Left ventricle myocardium inferior (tissue), 1 donor: Measurements from ENCODE around the gene SYT2. TPM values are rescaled to one million over a fixed set of nuclear protein-coding genes. Genes with fewer than 3 reads are reported as not detected.

Experiments used
- DNase-seq: peaks from one replicate; pipeline ENCODE4 v3.0.0-alpha.2; 2020
- H3K27ac ChIP-seq: fragments of 200-600 bp; replicated peaks from 2 replicates; pipeline ENCODE4 v1.8.0; 2021
- H3K27me3 ChIP-seq: fragments of 200-600 bp; 2 replicates; pipeline ENCODE4 v1.8.0; 2021; ENCODE audit warnings: low read depth
- H3K36me3 ChIP-seq: fragments of 200-600 bp; 2 replicates; pipeline ENCODE4 v1.8.0; 2021
- H3K4me1 ChIP-seq: fragments of 200-600 bp; 2 replicates; pipeline ENCODE4 v1.8.0; 2021
- H3K4me3 ChIP-seq: fragments of 200-600 bp; 2 replicates; pipeline ENCODE4 v1.8.0; 2021; ENCODE audit warnings: mild to moderate bottlenecking, moderate library complexity
- H3K9me3 ChIP-seq: fragments of 200-600 bp; replicated peaks from 2 replicates; pipeline ENCODE4 v1.8.0; 2021
- intact Hi-C: fragments of 100-400 bp; cut with micrococcal nuclease; formaldehyde crosslinking; loops from one replicate; pipeline ENCODE4 v1.11.0; 2022
- total RNA-seq: library from RNA; stranded (reverse); fragmentation: NEBNext Ultra II Directional; extraction: Animal tissue kit (Norgen Biotek cat#: 25700); gene quantifications from one replicate; pipeline ENCODE4 v1.2.1, GENCODE V29; 2021
- TF ChIP-seq, protein P1 (sequence below): fragments of 200-600 bp; IDR thresholded peaks from 2 replicates; pipeline ENCODE4 v1.8.0; 2021; ENCODE audit warnings: antibody characterized with exemption, mild to moderate bottlenecking, borderline replicate concordance
- donor health status: DM: no; HTN: yes; CAD: no; lungs with severe emphysema.

The SYT2 gene
- total RNA-seq, 1 donor from 2014 or later: not detected

DNA sequence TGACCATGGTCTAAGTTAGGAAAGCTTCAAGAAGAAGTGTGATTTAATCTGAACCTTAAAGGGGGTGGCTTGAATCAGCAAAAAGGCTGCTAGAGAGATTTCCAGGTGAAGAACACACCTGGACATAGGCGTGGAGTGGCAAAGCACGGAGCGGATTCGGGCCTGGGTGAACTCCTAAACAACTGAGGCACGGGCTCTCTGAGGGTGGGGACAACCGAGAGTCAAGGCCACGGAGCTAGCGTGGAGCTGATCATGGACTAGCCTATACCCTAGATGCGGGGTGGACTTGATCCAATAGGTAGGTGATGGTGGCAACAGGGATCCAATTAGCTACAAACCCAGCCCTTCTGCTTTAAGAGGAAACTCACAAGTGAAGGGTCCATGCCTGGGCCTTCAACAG, 27.8 kb downstream of the SYT2 start:
- TF ChIP-seq, protein P1, sequence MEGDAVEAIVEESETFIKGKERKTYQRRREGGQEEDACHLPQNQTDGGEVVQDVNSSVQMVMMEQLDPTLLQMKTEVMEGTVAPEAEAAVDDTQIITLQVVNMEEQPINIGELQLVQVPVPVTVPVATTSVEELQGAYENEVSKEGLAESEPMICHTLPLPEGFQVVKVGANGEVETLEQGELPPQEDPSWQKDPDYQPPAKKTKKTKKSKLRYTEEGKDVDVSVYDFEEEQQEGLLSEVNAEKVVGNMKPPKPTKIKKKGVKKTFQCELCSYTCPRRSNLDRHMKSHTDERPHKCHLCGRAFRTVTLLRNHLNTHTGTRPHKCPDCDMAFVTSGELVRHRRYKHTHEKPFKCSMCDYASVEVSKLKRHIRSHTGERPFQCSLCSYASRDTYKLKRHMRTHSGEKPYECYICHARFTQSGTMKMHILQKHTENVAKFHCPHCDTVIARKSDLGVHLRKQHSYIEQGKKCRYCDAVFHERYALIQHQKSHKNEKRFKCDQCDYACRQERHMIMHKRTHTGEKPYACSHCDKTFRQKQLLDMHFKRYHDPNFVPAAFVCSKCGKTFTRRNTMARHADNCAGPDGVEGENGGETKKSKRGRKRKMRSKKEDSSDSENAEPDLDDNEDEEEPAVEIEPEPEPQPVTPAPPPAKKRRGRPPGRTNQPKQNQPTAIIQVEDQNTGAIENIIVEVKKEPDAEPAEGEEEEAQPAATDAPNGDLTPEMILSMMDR: no peak
- H3K4me3 ChIP-seq: no peak overlapping the region
- no peak overlapping the region for H3K27ac ChIP-seq
- peaks cover 4% of the 10 kb centered on the region for H3K9me3 ChIP-seq
- no peaks in the 10 kb centered on the region for H3K36me3 ChIP-seq
- intact Hi-C loops: no loop called here
- H3K4me1 ChIP-seq: no peaks in the 10 kb centered on the region
- H3K27me3 ChIP-seq: peaks cover 93% of the 10 kb centered on the region
- no peak for DNase-seq

DNA sequence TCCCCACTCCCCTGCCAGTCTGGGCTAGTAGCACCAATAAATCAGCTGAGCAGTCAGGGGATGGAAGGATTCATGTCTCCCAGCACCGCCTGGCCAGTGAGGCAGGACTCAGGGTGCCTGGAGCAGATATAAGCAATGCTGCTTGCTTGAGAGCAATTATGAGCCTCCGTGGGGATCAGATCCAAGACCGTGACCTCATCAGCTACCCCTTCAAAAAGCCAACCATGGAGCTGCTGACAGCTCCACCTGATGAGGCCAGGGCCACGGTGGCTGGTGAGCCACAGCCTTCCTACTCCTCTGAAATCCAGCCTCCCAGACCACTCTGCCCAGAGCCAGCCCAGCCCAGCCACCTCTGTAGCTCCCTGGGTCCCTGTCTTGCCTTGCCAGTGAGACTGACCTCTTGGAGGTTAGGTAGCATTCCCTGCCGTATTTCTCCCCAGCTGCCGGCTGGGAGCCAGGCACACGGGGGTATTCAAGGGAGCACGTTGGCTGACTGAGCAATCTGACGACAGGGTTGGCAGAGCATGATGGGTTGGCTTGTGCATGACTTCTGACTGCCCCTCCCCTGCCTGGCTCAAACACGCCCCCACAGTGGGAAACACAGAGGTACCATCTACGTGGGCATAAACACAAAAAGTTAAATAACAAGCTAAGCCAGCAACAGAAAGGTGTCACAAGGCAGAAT, 28.4 kb downstream of the SYT2 start:
- TF ChIP-seq, protein P1: no peak
- H3K27me3 ChIP-seq: peaks cover 92% of the 10 kb centered on the region
- H3K36me3 ChIP-seq: no peaks in the 10 kb centered on the region
- intact Hi-C loops: no loop called here
- no peak overlapping the region for H3K4me3 ChIP-seq
- DNase-seq: no peak
- no peaks in the 10 kb centered on the region for H3K4me1 ChIP-seq
- H3K9me3 ChIP-seq: peaks cover 10% of the 10 kb centered on the region
- H3K27ac ChIP-seq: no peak overlapping the region

DNA sequence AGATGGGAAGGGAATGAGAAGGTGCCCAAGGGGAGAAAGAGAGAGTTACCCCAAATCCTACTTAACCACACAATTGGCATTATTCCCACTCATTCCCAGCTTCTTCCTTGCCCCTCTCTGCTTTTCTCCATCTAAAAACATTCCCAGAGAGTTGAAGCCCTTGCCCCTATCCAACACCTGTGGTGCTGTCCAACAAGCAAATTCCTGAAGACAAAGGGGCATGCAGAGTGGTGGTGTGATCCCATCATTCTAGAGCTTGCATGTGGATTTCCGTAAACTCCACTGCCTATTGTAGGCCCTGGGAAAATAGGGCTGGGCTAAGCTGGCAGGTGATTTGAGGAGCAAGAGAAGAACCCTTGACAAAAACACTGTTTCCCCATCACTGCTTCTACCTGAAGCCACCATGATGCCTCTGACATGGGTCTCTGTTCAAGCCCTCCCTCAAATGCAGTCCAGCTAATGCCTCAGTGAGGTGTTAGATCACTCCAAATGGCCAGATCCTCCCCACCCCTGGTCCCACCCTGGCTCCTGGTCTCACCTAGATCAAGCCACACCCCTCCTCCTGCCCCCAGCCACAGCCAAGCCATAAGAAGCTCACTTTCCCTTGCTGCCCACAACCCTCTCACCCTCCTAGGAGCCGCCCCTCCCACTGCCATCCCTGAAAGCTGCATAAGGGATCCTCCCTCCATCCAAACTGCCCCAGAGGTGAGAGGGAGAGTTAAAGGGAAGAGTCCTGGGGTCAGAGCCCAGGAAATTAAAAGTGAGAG, 29.5 kb downstream of the SYT2 start:
- no peaks in the 10 kb centered on the region for H3K4me1 ChIP-seq
- intact Hi-C loops: no loop called here
- TF ChIP-seq, protein P1: no peak
- peaks cover 14% of the 10 kb centered on the region for H3K9me3 ChIP-seq
- no peak overlapping the region for H3K4me3 ChIP-seq
- H3K36me3 ChIP-seq: no peaks in the 10 kb centered on the region
- H3K27me3 ChIP-seq: peaks cover 85% of the 10 kb centered on the region
- no peak overlapping the region for H3K27ac ChIP-seq
- no peak for DNase-seq

DNA sequence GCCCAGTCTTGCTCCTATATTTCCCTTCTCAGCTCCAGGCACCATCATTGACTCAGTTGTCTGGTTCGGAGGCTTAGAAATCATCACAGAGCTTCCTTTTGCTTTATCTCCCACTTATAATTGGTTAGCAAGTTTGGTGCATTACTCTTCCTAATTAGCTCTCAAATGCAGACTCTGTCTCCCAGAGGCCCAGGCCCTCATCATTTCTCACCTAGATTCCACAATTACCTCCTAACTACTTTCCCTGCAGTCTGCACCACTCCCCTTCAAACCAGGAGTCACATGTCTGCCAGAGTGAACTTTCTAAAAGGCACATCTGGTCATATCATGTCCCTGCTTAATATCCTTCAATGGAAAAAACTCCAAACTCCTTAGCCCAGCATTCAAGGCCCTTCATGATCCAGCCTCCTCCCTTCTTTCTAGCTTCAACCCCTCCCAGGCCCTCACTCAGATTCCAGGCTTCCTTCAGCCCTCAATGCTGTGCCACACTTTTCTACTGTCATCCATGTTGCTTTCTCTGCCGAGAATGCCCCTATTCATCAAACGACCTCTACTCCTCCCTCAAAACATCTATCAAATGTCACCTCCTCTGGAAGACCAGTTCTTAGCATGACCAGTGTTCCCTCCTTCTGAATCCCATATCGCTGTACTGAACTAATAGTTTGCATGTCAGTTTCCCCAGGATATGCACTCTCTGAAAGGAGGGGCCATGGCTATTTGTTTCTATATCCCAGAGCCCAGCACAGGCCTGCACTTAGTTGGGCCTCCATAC, 30.7 kb downstream of the SYT2 start:
- Histone ChIP-seq H3K36me3 (no peaks in the 10 kb centered on the region), H3K27me3 (peaks cover 78% of the 10 kb centered on the region), H3K4me1 (no peaks in the 10 kb centered on the region), H3K9me3 (peaks cover 14% of the 10 kb centered on the region), H3K4me3 (no peak overlapping the region), H3K27ac (no peak overlapping the region)
- DNase-seq: no peak
- TF ChIP-seq, protein P1: no peak
- intact Hi-C loops: no loop called here

DNA sequence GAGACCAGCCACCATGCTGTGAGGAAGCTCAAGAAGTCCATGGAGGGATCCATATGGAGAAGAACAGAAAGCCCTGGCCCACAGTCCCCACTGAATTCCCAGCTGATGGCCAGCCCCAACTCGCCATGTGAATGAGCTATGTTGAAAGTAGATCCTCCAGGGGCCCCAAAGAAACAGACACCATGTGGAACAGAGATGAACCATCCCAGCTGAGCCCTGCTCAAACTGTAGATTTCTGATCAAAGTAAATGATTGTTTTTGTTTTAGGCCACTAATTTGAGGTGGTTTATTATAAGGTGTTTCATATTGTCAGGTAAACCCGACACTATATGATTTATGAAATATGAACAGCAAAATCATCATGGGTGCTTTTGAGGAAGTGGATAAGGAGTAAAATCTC, 32.8 kb downstream of the SYT2 start:
- H3K4me3 ChIP-seq: no peak overlapping the region
- H3K27me3 ChIP-seq: peaks cover 56% of the 10 kb centered on the region
- no peaks in the 10 kb centered on the region for H3K36me3 ChIP-seq
- H3K4me1 ChIP-seq: no peaks in the 10 kb centered on the region
- intact Hi-C loops: no loop called here
- TF ChIP-seq, protein P1: no peak
- no peak overlapping the region for H3K27ac ChIP-seq
- peaks cover 14% of the 10 kb centered on the region for H3K9me3 ChIP-seq
- no peak for DNase-seq
